Keratinocyte (primary cell): ENCODE measurements around the gene VWA3A. TPM values are rescaled to one million over a fixed set of nuclear protein-coding genes. Genes with fewer than 3 reads are reported as not detected.

ENCODE experiments used
- DNase-seq: peaks from one replicate; pipeline ENCODE4 v3.0.0-alpha.2; 2011; ENCODE audit warnings: low read depth, missing footprints, low spot score
- FAIRE-seq: peaks from 2 replicates; lab custom pipeline; 2011; peaks lifted over from hg19 to GRCh38; lab: Jason Lieb, UNC
- H2AFZ ChIP-seq: 2 replicates; pipeline ENCODE4 v1.6.0; 2012; ENCODE audit warnings: low read length, control low read depth, inconsistent platforms; ENCODE audit not compliant: control insufficient read depth
- H3K27ac ChIP-seq: 2 replicates; pipeline ENCODE4 v1.5.1; 2011; ENCODE audit warnings: low read length; ENCODE audit not compliant: control insufficient read depth, insufficient read depth
- H3K27me3 ChIP-seq: 3 replicates; pipeline ENCODE4 v1.6.0; 2011; ENCODE audit warnings: low read length; ENCODE audit not compliant: control insufficient read depth, insufficient read depth; ENCODE audit errors: extremely low read depth
- H3K36me3 ChIP-seq, 2 experiments: 2 replicates in 1 of 2; 3 replicates in 1 of 2; pipeline ENCODE4 v1.5.1; 2011; ENCODE audit warnings: low read length in 2 of 2, mild to moderate bottlenecking in 1 of 2; ENCODE audit not compliant: control insufficient read depth in 2 of 2, insufficient read depth in 2 of 2; ENCODE audit errors: extremely low read depth in 1 of 2
- H3K4me1 ChIP-seq: 3 replicates; pipeline ENCODE4 v1.5.1; 2011; ENCODE audit warnings: low read length; ENCODE audit not compliant: control insufficient read depth, insufficient read depth; ENCODE audit errors: extremely low read depth
- H3K4me2 ChIP-seq: 3 replicates; pipeline ENCODE4 v1.6.0; 2011; ENCODE audit warnings: low read depth, low read length; ENCODE audit not compliant: control insufficient read depth, insufficient read depth; ENCODE audit errors: extremely low read depth
- H3K4me3 ChIP-seq, 3 experiments: fragments of 200-600 bp in 1 of 3; sonication (generic) in 1 of 3; 2 replicates in 2 of 3; 3 replicates in 1 of 3; pipeline ENCODE4 v1.5.1; 2011 to 2016; ENCODE audit warnings: low read length in 3 of 3, mild to moderate bottlenecking in 3 of 3, control low read depth in 2 of 3, inconsistent platforms in 1 of 3, low read depth in 1 of 3, mixed read lengths in 1 of 3, mixed run types in 1 of 3, moderate library complexity in 1 of 3; ENCODE audit not compliant: control insufficient read depth in 2 of 3, insufficient read depth in 2 of 3; ENCODE audit errors: extremely low read depth in 1 of 3
- H3K79me2 ChIP-seq: 2 replicates; pipeline ENCODE4 v1.6.0; 2012; ENCODE audit warnings: low read length; ENCODE audit not compliant: control insufficient read depth, insufficient read depth
- H3K9ac ChIP-seq: 3 replicates; pipeline ENCODE4 v1.6.0; 2011; ENCODE audit warnings: low read length; ENCODE audit not compliant: control insufficient read depth, insufficient read depth; ENCODE audit errors: extremely low read depth
- H3K9me1 ChIP-seq: 3 replicates; pipeline ENCODE4 v1.6.0; 2011; ENCODE audit warnings: low read length; ENCODE audit not compliant: control insufficient read depth, insufficient read depth; ENCODE audit errors: extremely low read depth
- H3K9me3 ChIP-seq: 2 replicates; pipeline ENCODE4 v1.5.1; 2012; ENCODE audit warnings: low read depth, low read length; ENCODE audit not compliant: control insufficient read depth
- H4K20me1 ChIP-seq: 3 replicates; pipeline ENCODE4 v1.6.0; 2011; ENCODE audit warnings: low read length; ENCODE audit not compliant: control insufficient read depth, insufficient read depth; ENCODE audit errors: extremely low read depth
- CTCF ChIP-seq, 3 experiments: IDR thresholded peaks in 1 of 3; conservative IDR thresholded peaks in 1 of 3; optimal IDR thresholded peaks in 1 of 3; 2 replicates in 2 of 3; 3 replicates in 1 of 3; pipeline versions ENCODE3 to v1.5.1; 2011; ENCODE audit warnings: low read length in 3 of 3, mild to moderate bottlenecking in 3 of 3, moderate library complexity in 2 of 3, control low read depth in 1 of 3, inconsistent platforms in 1 of 3; ENCODE audit not compliant: insufficient read depth in 2 of 3; ENCODE audit errors: extremely low read depth in 1 of 3
- EZH2 ChIP-seq: IDR thresholded peaks from one replicate; pipeline ENCODE4 v1.6.1; 2012; ENCODE audit warnings: inconsistent platforms, mild to moderate bottlenecking, low read length, moderate library complexity
- dilution Hi-C: fragments of 300-500 bp; cut with MboI; formaldehyde crosslinking; loops from one replicate; pipeline ENCODE4 v1.7.0; 2020; ENCODE audit warnings: low sequenced_read_pairs; ENCODE audit not compliant: extremely low pct_ligation_motif_present
- polyA plus RNA-seq, 5 experiments: library from polyadenylated mRNA; depleted of rRNA in 3 of 5; stranded (reverse) in 3 of 5; stranded (forward) in 1 of 5; unstranded in 1 of 5; fragments of >200 nt; gene quantifications; 1 replicate in 1 of 5; 2 replicates in 3 of 5; 3 replicates in 1 of 5; pipeline versions ENCODE4 v1.2.1 to v1.2.3, GENCODE V29; 2011 to 2012; ENCODE audit warnings: missing spikeins in 2 of 5, low read depth in 1 of 5, low replicate concordance in 1 of 5

VWA3A gene
- polyA plus RNA-seq, 1 donor (not counting 4 experiments of a cell fraction or from before 2014, with no cell fraction given) = 0.05 TPM

- H4K20me1 ChIP-seq = no peaks in the 10 kb centered on the region
- DNase-seq = no peak
- H3K36me3 ChIP-seq = no peaks in the 10 kb centered on the region
- peak overlapping the region; percentile 82 for H3K4me2 ChIP-seq
- peak overlapping the region; percentile 80 for H3K9ac ChIP-seq
- no peaks in the 10 kb centered on the region for H3K9me3 ChIP-seq
- H3K9me1 ChIP-seq = no peaks in the 10 kb centered on the region
- H3K4me1 ChIP-seq = peaks cover 15% of the 10 kb centered on the region
- no peak overlapping the region for H3K4me3 ChIP-seq
- no peaks in the 10 kb centered on the region for H3K79me2 ChIP-seq
- H3K27me3 ChIP-seq = no peaks in the 10 kb centered on the region
- H3K27ac ChIP-seq = peak overlapping the region; percentile 91
- dilution Hi-C loops = no loop called here
- H2AFZ ChIP-seq = peak overlapping the region; percentile 66
- TF ChIP-seq EZH2 (no peak), CTCF (optimal IDR thresholded peaks at IDR 0.05 in 1 of 3, IDR thresholded peaks at IDR 0.05 in 1 of 3, conservative IDR thresholded peaks at IDR 0.05 in 1 of 3; ENCODE audit: extremely low read depth in 1 of 3, insufficient read depth in 2 of 3, low read length in 3 of 3) (peak in 1 of 3 experiments; percentile 44)
- FAIRE-seq = no peak
These were observed 106.4 kb downstream of the VWA3A start for GRCh38 chr16:22198547-22199293.

DNA sequence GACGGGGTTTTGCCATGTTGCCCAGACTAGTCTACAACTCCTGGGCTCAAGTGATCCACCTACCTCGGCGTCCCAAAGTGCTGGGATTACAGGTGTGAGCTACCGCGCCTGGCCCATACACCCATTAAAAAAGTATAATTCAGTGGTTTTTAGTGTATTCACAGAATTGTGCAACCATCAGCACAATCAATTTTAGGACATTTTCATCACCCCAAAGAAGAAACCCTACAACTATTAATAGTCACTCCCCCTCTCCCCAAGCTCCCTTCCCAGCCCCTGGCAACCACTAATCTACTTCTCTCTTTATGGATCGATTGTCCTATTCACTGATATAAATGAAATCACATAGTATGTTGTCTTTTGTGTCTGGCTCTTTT is 109.9 kb downstream of the VWA3A start:
- Histone ChIP-seq H3K79me2 (peaks cover 8% of the 10 kb centered on the region), H3K36me3 (no peaks in the 10 kb centered on the region), H3K9me1 (no peaks in the 10 kb centered on the region), H3K4me3 (no peak overlapping the region), H3K4me1 (peaks cover 26% of the 10 kb centered on the region), H3K9me3 (no peaks in the 10 kb centered on the region), H3K27ac (peak overlapping the region; percentile 8), H2AFZ (no peak overlapping the region), H3K27me3 (no peaks in the 10 kb centered on the region), H4K20me1 (no peaks in the 10 kb centered on the region), H3K9ac (no peak overlapping the region), H3K4me2 (no peak overlapping the region)
- dilution Hi-C loops = no loop called here
- TF ChIP-seq CTCF (optimal IDR thresholded peaks at IDR 0.05 in 1 of 3, IDR thresholded peaks at IDR 0.05 in 1 of 3, conservative IDR thresholded peaks at IDR 0.05 in 1 of 3; ENCODE audit: extremely low read depth in 1 of 3, insufficient read depth in 2 of 3, low read length in 3 of 3) = no peak
- no peak for TF ChIP-seq EZH2
- FAIRE-seq (no peak), DNase-seq (no peak)
